Activated T-cell treated with anti-CD3 and anti-CD28 coated beads for 4 hours (primary cell): ENCODE results near the gene TPCN2.

Experiments used
- DNase-seq: peaks from one replicate; pipeline ENCODE4 v3.0.0-alpha.2; 2020

The TPCN2 gene

DNA sequence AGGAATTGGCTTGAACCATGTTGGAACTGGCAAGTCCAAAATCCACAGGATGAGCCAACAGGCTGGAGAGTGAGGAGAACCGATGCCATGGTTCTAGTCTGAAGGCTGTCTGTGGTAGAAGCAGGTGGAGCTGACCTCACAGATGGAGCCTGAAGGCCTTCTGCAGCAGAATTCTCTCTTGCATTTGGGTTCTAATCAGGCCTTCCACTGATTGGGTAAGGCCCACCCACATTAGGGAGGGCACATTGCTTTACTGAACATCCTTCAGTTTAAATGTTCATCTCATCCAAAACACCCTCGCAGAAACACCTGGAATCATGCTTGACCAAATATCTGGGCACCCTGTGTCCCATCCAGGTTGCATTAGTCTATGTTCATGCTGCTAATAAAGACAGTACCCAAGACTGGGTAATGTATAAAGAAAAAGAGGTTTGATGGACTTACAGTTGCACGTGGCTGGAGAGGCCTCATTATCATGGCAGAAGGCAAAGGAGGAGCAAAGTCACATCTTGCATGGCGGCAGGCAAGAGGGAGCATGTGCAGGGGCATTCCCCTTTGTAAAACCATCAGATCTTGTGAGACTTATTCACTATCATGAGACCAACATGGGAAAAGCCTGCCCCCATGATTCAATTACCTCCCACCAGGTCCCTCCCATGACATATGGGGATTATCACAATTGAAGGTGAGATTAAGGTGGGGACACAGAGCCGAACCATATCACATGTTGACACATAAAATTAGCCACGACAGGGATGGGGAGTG, 122.9 kb downstream of the TPCN2 start:
- DNase-seq: no peak

DNA sequence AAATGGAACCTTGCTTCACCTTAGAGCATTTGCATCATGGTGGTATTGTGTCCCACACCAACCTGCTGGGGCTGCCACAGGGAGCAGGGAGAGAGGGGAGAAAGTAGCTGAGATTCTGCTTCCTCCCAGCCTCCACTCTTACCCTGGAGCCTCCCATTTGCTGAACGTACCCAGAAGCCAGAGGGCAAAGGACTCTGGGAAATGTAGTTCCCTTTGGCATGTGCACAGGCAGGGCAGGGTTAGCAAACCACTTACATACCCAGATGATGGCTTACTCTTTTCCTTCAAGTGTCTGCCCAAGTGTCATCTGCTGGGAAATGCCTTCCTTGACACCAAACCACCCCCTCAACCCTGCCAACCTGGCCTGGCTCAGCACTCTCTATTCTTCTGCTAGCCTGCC, 123.9 kb downstream of the TPCN2 start:
- no peak for DNase-seq

DNA sequence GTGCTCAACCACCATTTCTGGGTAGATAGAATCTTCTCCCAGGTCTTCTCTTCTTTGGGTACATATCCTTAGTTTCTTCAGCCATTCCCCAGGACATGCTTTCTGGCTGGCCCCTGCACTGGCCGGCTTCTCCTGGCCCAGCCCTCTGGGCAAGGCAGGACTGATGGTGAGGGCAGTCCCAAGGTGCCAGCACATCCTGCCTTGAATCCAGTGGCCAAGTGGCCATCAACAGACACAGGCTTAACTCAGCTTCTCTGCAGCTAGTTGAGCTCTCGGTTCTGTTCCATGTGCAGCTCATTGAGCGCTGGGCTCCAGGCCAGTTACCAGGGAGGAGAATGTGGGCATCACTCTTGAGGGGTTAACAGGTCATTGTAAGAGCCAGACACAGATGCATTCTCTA, 124.6 kb downstream of the TPCN2 start:
- no peak for DNase-seq

DNA sequence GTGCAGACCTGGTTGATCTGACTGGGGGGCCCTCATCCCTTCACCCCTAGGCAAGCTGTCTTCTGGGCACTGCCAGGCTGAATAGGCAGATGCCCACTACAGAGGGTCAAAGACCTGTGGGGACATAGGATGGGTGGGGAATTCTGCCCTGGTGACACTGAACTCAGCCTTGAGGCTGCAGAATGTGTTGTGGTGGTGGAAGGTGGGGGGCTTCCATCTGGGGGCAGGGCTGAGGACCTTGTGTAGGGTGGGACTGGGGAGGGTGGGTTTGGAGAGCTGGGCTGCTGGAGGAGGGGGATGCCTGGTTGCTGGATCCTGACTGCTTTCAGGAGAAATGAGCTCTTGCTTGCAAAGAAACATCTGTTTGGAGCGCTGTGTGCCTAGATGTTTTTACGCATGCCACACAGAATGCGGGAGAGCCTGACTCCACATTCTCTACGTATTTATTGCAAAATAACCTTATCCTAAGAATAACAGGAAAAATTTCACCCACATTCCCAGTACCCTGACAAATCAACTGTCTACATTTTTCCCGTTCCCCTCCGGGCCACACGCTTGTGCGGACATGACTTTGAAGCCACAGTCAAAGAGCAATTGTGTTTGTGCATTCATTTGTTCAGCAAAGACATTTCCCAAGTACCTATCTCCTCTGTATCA, 125.3 kb downstream of the TPCN2 start:
- no peak for DNase-seq

DNA sequence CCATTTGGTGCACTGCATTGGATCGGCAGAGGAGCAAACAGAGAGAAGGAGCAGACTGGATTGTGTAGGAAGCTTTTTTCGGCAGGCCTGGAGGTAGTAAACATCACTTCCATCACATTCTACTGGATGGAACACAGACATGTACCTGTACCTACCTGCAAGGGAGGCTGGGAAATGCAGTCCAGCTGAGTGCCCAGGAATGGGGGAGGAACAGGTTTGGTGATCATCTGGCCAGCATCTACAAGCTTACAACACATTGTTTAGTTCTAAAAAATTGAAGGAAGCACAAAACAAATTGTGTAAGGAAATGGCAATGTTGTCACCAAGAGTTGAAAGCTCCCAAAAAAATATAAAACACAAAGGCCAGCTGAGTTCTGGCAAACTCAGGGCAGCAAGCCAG, 126.1 kb downstream of the TPCN2 start:
- DNase-seq: no peak

DNA sequence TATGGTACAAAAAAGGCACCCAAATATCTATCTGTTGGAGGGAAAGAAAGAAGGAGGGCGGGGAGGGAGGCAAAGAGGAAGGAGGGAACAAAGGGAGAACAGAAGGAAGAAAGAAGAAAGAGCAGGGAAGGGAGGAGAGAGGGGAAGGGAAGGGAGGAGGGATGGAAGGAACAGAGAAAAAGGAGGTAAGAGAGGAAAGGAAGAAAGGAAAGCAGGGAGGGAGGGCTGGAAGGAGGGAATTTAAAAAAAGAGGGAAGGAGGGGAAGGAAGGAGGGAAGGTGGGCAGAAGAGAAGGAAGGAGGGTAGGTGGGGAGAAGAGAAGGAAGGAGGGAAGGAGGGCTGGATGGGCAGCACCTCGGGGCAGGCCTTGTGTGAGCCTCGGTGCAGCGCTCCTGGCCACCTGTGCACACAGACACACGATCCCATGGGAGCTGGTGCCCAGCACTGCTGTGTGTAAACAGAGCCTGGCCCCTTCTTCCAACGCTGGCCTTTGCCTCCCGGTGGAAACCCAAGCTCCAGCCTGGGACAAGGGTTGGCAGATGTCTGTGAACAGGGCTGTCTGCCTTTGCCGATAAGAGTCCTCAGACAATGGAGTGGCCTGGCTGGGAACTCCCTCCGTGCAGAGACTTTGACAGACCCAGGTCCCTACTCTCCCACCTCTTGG, 130.2 kb downstream of the TPCN2 start:
- no peak for DNase-seq

DNA sequence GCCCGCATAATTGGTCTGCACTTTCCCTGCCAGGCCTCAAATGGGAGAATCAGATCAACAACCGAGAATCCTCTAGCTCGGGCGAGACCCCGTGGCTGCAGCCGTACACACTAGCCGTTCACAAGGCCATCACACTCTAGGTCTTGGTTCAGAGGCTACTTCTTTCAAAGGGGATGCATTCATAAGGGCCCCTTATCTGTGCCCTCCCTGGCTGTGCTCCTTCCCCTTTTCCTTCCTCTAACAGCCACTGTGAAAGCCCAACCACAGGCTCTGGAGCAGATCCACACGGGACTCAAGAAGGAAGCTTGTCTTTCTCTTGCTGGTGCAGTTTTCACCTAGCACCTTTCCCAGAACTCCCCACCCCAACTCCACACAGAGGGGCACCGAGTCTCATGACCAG, 131.5 kb downstream of the TPCN2 start:
- no peak for DNase-seq

DNA sequence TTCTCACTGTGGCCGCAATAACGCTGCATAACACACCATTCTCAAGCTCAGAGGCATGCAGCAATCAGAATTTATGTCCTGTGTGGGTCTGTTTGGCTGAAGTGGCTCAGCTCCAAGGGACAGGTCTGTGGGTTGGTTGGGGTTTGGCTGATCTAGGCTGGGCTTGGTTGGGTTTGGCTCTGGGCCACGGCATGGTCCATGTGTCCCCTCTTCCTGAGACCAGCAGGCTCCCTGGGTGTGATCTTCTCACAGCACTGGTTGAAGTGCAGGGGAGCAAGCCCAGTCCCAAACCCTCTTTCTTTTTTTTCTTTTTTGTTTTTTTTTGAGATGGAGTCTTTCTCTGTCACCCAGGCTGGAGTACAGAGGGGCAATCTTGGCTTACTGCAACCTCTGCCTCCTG, 132.0 kb downstream of the TPCN2 start:
- no peak for DNase-seq

DNA sequence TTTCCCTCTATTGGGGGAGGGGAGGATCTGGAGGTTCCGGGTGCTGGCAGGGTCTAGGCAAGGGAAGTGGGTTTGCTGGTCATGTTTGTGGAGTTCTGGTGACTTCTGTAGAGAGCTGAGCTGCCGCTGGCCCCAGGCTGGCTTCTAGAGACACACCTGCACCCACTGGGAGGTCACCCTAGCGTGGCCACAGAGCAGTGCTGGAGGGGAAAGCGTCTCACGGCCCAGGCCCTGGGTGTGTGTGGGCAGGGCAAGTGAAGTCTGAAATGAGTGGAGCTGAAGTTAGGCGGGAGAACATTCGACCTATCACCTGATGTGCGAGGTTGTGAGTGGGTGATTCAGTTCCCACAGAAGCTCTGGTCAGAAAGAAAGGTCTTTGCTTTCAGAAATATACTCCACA, 134.9 kb downstream of the TPCN2 start:
- no peak for DNase-seq
